HAP-1 (cell line): ENCODE results near the gene FBXO24.
"Not testable (repeated sequence)": the region's sequence is repeated elsewhere in the genome, so short reads cannot be mapped to it uniquely, and the experiment has no call there.

Experiments used
- DNase-seq, 2 experiments: peaks; one replicate each; pipeline ENCODE4 v3.0.0-alpha.2; 2016 to 2020; ENCODE audit warnings: low spot score in 2 of 2
- H3K27me3 ChIP-seq: fragments of 250-450 bp; sonication (Bioruptor Pico); 2 replicates; pipeline ENCODE4 v1.5.1; 2020; ENCODE audit warnings: low read depth, mild to moderate bottlenecking, moderate library complexity
- H3K36me3 ChIP-seq: fragments of 250-450 bp; sonication (Bioruptor Pico); replicated peaks from 2 replicates; pipeline ENCODE4 v1.5.1; 2020; ENCODE audit warnings: mild to moderate bottlenecking
- H3K4me1 ChIP-seq: fragments of 250-450 bp; sonication (Bioruptor Pico); 2 replicates; pipeline ENCODE4 v1.5.1; 2020; ENCODE audit warnings: mild to moderate bottlenecking
- H3K4me3 ChIP-seq: fragments of 250-450 bp; sonication (Bioruptor Pico); 2 replicates; pipeline ENCODE4 v1.5.1; 2020; ENCODE audit warnings: mild to moderate bottlenecking, moderate library complexity
- H3K9me3 ChIP-seq: fragments of 250-450 bp; sonication (Bioruptor Pico); 2 replicates; pipeline ENCODE4 v1.5.1; 2020; ENCODE audit warnings: mild to moderate bottlenecking, moderate library complexity
- in situ Hi-C: fragments of 300-500 bp; cut with MboI; formaldehyde crosslinking; loops from 3 replicates; pipeline ENCODE4 v1.14.3; 2020; ENCODE audit warnings: low sequenced_read_pairs, inconsistent platforms, mixed read lengths

FBXO24 gene, protein sequence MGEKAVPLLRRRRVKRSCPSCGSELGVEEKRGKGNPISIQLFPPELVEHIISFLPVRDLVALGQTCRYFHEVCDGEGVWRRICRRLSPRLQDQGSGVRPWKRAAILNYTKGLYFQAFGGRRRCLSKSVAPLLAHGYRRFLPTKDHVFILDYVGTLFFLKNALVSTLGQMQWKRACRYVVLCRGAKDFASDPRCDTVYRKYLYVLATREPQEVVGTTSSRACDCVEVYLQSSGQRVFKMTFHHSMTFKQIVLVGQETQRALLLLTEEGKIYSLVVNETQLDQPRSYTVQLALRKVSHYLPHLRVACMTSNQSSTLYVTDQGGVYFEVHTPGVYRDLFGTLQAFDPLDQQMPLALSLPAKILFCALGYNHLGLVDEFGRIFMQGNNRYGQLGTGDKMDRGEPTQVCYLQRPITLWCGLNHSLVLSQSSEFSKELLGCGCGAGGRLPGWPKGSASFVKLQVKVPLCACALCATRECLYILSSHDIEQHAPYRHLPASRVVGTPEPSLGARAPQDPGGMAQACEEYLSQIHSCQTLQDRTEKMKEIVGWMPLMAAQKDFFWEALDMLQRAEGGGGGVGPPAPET

DNA sequence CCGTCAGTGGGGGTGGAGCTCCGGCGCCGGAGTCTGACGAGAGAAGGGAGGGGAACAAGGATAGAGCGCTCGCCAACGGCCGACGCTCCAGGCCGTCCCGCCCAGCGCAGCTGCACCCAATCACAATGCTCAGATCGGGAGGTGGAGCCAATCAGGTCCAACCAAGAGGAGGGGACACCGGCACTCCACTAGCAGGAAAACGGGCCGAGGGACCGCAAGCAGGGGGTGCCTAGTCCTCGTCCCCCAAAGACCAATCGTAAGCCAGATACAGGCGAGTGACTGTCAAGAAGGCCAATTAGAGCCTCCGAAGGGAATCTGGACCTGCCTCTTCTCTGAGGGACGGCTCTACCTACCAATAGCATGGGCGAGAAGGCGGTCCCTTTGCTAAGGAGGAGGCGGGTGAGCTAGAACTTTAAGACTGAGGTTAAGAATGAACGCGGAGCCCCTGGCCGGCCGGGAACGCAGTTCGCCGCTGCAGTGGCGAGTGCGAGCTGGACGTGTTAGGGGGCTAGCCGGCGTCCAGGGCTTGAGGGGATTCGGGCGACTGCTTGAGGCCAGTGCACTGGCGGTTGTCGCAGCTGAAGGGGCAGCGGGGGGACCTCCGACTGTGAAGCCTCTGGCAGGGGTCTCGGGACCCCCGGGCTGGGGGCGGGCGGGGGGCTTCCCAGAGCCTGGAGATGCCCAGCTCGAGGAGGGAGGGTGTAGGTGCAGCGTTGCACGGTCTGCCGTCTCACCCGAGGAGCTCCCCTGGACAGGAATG lies at the start of gene FBXO24:
Gene FBXO24 (plus strand): TSS at position 63 of the 760 bp plus-strand sequence. CDS start 298 bp downstream, at position 361.
- H3K4me3 ChIP-seq, result peak within 1 kb of the TSS; percentile 76
- peaks cover 2% of the 10 kb centered on the region; the same call in 1 of the 2 replicates for H3K36me3 ChIP-seq
- no peaks in the 10 kb centered on the region for H3K27me3 ChIP-seq
- peak; percentile 99 to 100 for DNase-seq
- no peaks in the 10 kb centered on the region for H3K9me3 ChIP-seq
- in situ Hi-C loops, result no loop called here
- peaks cover 4% of the 10 kb centered on the region for H3K4me1 ChIP-seq

DNA sequence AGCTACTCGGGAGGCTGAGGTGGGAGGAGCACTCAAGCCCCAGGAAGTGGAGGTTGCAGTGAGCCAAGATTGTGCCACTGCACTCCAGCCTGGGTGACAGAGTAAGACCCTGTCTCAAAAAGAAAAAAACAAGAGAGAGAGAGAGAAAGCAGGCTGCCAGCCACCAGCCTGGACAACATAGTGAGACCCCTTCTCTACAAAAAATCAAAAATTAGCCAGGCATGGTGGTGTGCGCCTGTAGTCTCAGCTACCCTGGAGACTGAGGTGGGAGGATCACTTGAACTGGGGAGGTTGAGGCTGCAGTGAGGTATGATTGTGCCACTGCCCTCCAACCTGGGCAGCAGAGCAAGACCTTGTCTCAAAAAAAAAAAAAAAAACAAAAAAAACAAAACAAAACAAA lies 49.4 kb upstream of the FBXO24 start:
- H3K4me3 ChIP-seq, H3K27me3 ChIP-seq, H3K9me3 ChIP-seq, H3K36me3 ChIP-seq, in situ Hi-C loops, DNase-seq: not testable (repeated sequence)
- H3K4me1 ChIP-seq, result peaks cover 11% of the 10 kb centered on the region

DNA sequence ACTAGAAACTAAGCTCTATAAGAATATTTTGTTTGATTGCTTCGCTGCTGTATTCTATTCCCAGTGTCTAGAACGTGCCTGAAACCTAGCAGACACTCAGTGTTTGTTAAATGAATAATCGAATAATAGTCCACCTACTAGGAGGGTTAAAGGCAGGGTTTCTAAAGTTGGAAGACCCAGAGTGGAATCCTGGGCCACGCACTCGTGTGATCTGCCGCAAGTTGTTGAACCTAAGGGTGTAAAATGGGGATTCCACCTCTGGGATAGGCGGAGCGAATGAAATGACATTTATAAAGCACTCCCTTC lies 47.8 kb upstream of the FBXO24 start:
- DNase-seq, result no peak
- in situ Hi-C loops, result no loop called here
- peaks cover 18% of the 10 kb centered on the region for H3K4me1 ChIP-seq
- no peaks in the 10 kb centered on the region; the same call in 1 of the 2 replicates for H3K36me3 ChIP-seq
- no peaks in the 10 kb centered on the region for H3K27me3 ChIP-seq
- peak overlapping the region; percentile 22 for H3K4me3 ChIP-seq
- H3K9me3 ChIP-seq, result no peaks in the 10 kb centered on the region

DNA sequence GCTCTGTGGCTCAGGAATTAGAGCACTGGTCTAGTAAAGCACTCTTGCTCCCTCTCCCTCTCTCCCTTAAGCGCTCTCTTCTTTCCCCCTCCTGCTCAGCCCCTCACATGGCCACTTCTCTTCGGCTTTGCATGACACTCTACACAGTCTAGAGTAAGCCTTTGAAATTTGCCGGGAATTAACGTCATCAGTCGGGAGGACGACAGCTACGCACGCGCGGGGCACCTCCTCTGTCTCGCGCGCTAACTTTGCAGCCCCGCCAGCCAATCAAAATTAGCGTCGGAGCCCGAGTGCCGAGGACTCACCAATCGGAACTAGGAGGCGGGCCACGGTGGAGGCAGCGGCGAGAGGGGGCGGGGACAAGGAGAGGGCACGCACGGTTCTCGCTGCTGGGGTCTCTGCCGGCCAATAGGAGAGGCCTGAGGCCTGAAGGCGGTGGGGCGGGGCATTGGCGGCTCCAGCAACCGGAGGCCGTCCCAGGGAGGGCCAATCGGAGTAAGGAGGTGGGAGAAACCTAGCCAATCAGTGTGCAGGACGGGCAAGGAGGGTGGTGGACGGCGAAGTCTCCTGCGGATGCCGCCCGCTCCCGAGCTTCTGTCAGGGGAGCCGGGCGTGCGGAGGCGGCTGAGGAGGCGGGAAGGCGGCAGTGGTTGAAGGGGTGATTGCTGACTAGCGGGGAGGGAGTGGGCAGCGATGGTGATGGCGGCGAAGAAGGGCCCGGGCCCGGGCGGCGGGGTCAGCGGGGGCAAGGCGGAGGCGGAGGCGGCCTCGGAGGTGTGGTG lies 47.3 kb upstream of the FBXO24 start, which contains the start of gene AGFG2:
Gene AGFG2 (plus strand): TSS at position 550 of the 782 bp plus-strand sequence. CDS start 144 bp downstream, at position 694.
- Histone ChIP-seq H3K4me1 (peaks cover 18% of the 10 kb centered on the region), H3K9me3 (no peaks in the 10 kb centered on the region), H3K4me3 (peak within 1 kb of the TSS; percentile 58), H3K27me3 (no peaks in the 10 kb centered on the region), H3K36me3 (no peaks in the 10 kb centered on the region; the same call in 1 of the 2 replicates)
- peak; percentile 99 to 100 for DNase-seq
- in situ Hi-C loops, result no loop called here

DNA sequence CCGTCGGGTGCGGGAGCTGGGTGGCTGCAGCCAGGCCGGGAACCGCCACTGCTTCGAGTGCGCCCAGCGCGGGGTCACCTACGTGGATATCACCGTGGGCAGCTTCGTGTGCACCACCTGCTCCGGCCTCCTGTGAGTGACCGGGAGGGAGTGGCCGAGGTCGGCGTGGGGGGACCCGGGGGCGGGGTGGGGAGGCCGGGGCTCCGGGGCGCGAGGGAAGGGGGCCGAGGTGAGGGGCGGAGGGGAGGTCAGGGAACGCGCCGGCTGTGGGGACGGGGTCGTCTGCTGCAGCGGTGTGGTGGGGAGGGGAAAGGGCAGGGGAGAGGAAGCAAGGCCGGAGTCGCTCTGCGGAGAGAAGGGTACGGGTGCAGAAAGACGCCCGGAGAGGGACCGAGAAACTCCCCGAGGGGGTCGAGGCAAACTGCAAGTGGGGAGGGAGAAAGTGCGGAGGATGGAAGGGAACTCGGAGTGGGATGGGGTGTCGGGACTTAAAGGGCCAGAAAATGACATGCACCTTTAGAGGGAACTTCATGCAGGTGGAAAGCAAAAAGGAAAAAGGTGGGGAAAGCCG lies 46.6 kb upstream of the FBXO24 start:
- H3K9me3 ChIP-seq, result no peaks in the 10 kb centered on the region
- H3K36me3 ChIP-seq, result no peaks in the 10 kb centered on the region; the same call in 1 of the 2 replicates
- DNase-seq, result peak in 1 of 2 experiments; percentile 24
- peaks cover 18% of the 10 kb centered on the region for H3K4me1 ChIP-seq
- H3K4me3 ChIP-seq, result peak overlapping the region; percentile 58
- in situ Hi-C loops, result no loop called here
- no peaks in the 10 kb centered on the region for H3K27me3 ChIP-seq

DNA sequence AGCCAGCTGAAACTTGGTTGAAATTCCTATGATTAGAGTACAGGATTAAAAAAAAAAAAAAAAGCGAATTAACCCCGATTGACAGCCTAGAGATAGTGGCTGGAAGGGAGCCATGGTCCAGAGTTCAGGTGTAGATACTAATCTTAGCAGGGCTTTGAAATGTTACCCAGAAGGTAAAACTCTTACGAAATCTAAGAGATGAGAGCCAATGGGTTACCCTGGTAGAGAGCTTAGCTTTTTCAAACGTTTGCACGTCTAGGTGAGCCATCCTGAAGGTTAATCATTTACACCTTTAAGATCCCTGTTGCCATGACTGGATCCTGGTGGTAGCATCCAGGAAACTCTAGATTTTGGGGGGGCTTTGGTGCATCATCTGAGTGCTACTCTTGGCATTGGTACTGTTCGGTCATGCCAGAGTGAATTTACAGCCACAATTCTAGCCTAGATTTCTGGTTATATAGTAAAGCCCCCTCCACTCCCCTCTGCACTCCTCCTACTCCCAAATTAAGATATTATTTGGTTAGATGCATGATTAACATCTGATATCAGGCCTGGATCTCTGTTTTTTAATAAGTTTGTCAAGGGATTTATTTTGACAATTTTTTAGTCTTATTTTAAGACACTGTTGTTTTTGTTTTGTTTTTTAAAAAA lies 45.9 kb upstream of the FBXO24 start:
- Histone ChIP-seq H3K27me3 (no peaks in the 10 kb centered on the region), H3K9me3 (no peaks in the 10 kb centered on the region), H3K36me3 (no peaks in the 10 kb centered on the region; the same call in 1 of the 2 replicates), H3K4me3 (peak overlapping the region; percentile 58), H3K4me1 (peaks cover 18% of the 10 kb centered on the region)
- in situ Hi-C loops, result no loop called here
- DNase-seq, result no peak

DNA sequence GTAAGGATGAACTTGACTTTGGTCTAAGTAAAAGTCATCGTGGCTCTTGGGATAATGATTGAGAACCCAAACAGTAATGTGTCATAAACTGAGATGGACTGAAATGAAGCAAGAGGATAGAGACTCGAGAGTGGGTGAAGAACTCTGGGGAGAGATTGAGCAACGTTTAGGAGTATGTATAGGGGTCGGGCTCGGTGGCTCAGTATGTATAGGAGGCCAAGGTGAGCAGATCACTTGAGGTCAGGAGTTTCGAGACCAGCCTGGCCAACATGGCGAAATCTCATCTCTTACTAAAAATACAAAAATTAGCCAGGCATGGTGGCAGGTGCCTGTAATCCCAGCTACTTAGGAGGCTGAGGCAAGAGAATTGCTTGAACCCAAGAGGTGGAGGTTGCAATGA lies 44.8 kb upstream of the FBXO24 start:
- H3K4me3 ChIP-seq, H3K36me3 ChIP-seq, DNase-seq, H3K9me3 ChIP-seq, H3K27me3 ChIP-seq, in situ Hi-C loops: not testable (repeated sequence)
- peaks cover 19% of the 10 kb centered on the region for H3K4me1 ChIP-seq

DNA sequence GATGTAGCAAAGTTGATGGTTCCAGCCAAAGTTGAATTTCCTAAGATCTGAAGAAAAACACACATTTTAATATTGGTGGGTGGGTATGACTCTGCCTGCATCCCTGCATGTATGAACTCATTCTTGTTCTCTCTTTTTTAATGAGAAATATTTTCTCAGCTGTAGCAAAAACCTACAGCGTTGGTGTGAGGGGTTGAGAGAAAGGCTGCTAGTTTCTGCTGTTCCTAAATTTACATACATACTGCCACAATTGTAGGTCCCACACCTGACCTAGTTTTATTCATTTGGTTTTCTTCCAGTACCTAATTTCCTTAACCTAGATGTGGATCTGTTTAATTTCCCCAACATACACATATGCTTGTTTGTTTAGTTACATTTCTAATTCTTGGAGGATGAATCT lies 42.5 kb upstream of the FBXO24 start:
- Histone ChIP-seq H3K36me3 (no peaks in the 10 kb centered on the region; the same call in 1 of the 2 replicates), H3K4me1 (peaks cover 20% of the 10 kb centered on the region), H3K4me3 (no peak overlapping the region), H3K27me3 (no peaks in the 10 kb centered on the region), H3K9me3 (no peaks in the 10 kb centered on the region)
- in situ Hi-C loops, result no loop called here
- no peak for DNase-seq

DNA sequence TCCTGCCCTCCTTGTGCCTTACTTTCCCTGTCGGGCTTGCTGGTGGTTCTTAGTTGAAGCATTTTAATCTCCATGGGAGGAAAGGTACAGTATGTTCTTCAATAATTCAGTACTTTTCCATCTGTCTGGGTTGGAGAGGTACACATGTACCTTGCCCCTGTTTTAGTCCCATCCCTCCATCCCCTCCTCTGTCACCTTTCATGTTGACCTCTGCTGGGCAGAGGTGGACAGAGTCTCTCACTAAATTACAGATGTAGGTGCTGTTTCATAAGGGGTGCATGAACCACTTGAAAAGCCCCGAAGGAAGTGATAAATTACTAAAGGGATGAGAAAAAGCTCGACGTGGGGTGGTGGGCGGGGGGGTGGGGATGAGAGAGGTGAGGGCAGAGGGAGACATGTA lies 41.7 kb upstream of the FBXO24 start:
- H3K9me3 ChIP-seq, result no peaks in the 10 kb centered on the region
- H3K36me3 ChIP-seq, result peaks cover 4% of the 10 kb centered on the region
- no peak for DNase-seq
- no peaks in the 10 kb centered on the region for H3K27me3 ChIP-seq
- in situ Hi-C loops, result no loop called here
- no peak overlapping the region for H3K4me3 ChIP-seq
- peaks cover 20% of the 10 kb centered on the region for H3K4me1 ChIP-seq

DNA sequence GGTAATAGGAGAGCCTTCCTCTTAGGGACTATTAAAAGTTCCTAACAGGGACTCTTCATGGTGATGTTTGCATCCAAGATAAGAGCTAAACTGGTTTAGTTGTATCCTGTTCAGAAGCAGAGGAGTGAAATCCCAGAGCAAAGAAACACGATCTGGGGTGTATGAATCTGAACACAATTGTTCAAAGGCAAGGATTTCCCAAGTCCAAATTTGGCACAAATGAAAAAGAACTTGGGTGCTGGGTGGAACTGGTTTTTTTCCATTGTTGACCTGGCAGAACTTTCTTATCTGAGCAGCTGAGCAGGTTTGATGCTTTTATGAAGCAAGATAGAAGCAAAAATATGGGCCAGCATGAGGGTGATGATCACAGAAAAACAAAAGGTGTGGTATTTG lies 41.2 kb upstream of the FBXO24 start:
- H3K36me3 ChIP-seq, result peaks cover 4% of the 10 kb centered on the region
- peaks cover 20% of the 10 kb centered on the region for H3K4me1 ChIP-seq
- H3K9me3 ChIP-seq, result no peaks in the 10 kb centered on the region
- no peak for DNase-seq
- no peak overlapping the region for H3K4me3 ChIP-seq
- in situ Hi-C loops, result no loop called here
- H3K27me3 ChIP-seq, result no peaks in the 10 kb centered on the region

DNA sequence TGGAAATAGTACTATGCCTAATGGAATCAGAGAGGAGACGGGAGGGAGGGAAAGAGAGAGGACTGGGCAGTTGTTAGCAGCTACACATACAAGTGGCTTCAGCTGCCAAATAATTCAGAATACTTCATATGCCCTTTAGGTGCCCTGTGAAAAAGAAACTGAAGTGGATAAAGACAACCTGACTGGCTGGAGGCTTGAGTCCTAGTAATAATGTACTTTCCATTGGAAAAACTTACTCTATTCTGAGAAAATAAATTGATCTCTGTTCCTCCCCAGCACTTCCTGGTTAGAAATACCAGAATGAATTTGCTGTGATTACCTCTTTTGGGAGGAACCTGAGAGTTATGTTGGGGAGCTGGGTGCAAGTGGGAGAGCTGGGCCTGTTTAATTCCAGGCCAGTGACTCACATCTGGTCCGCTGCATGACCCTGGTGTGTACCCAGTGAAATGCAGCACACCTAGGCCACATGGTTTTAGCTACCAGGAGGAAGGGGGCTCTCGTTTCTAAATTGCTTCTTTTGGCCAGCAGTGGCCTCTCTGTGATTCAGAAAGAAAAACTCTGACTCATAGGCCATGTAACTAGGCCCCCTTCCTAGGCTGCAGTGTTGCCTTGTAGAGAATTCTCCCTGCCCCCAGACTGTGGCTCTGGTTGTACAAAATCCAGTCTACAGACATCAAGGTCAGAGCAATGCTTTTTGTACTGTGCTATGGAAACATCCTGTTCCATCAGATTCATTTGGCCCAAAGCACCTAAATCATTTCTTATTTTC lies 40.6 kb upstream of the FBXO24 start:
- no peak for DNase-seq
- no peak overlapping the region for H3K4me3 ChIP-seq
- in situ Hi-C loops, result no loop called here

More for the DNA sequence above, 40.6 kb upstream of the FBXO24 start:
- H3K27me3 ChIP-seq, result no peaks in the 10 kb centered on the region
- H3K36me3 ChIP-seq, result peaks cover 7% of the 10 kb centered on the region
- peaks cover 15% of the 10 kb centered on the region for H3K4me1 ChIP-seq
- no peaks in the 10 kb centered on the region for H3K9me3 ChIP-seq
